NCI-H1417 (cell line): ENCODE measurements around the gene MLLT10.

Experiments used
- DNase-seq, 3 experiments: peaks; one replicate each; lab custom pipeline; 2025; lab: John Stamatoyannopoulos, UW

Gene MLLT10

GRCh38 chr10:21533467-21534279, at the start of gene MLLT10:
TSS of gene MLLT10 (plus strand) at chr10:21534232. CDS start at chr10:21534645, 413 bp downstream.
- DNase-seq: peak; percentile 91 to 95 (median 95)

- DNase-seq: no peak
Measured at GRCh38 chr10:21487416-21488180, 46.4 kb upstream of the MLLT10 start.

GRCh38 chr10:21488246-21488956, 45.6 kb upstream of the MLLT10 start:
- no peak for DNase-seq

DNA sequence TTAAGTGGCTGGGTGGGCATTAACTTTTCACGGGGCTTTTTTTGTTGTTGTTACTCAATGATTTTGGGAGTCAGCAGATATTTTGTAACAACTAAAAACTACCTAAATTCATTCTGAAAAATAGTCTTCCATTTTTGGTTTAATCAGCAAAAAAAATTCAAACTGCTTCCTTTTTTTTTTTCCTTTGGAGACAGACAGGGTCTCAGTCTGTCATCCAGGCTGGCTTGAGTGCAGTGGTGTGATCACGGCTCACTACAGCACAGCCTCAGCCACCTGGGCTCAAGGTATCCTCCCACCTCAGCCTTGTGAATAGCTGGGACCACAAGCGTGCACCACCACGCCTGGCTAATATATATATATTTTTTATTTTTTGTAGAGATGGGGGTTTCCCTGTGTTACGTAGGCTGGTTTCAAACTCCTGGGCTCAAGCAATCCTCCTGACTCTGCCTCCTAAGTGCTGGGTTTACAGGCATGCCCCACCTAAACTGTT, 45.0 kb upstream of the MLLT10 start:
- no peak for DNase-seq

- no peak for DNase-seq
Measured at GRCh38 chr10:21490028-21490710, 43.9 kb upstream of the MLLT10 start.

DNA sequence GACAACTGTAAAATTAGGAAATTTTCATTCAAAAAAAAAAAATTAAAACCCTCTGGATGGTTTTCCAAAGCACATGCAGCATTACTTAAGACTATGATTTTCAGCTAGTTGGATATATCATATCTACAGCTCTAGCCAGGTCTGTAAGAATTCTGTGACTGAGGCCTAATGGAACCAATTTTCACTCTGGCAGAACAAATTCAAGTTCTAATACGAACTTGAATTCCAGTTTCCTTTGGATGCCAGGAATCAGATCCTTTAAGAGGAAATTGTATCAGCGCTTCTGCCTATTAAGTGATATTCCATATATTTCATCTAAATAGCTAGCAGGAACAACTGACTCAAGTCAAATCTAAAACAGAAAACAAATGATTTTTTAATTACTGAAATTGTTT, 43.3 kb upstream of the MLLT10 start:
- no peak for DNase-seq

DNA sequence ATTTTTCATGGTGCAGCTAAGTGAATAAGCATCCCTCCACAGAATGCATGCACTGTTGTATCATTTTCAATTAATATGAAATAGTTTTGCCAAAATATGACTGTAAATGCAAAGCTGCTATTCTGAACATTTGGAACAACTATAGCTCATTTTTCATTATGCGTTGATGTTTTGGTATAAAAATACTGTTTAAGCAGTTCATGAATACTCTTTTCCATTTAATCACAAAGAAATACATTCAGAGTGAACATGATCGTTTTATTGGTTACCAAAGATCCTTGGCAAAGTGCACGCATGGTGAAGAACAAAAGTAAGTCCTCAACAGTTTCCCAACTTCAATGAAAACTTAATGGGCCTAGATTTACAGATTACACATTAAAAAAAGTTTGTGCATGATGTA, 41.6 kb upstream of the MLLT10 start:
- DNase-seq: no peak

GRCh38 chr10:21493784-21494183, 40.2 kb upstream of the MLLT10 start:
- no peak for DNase-seq

DNA sequence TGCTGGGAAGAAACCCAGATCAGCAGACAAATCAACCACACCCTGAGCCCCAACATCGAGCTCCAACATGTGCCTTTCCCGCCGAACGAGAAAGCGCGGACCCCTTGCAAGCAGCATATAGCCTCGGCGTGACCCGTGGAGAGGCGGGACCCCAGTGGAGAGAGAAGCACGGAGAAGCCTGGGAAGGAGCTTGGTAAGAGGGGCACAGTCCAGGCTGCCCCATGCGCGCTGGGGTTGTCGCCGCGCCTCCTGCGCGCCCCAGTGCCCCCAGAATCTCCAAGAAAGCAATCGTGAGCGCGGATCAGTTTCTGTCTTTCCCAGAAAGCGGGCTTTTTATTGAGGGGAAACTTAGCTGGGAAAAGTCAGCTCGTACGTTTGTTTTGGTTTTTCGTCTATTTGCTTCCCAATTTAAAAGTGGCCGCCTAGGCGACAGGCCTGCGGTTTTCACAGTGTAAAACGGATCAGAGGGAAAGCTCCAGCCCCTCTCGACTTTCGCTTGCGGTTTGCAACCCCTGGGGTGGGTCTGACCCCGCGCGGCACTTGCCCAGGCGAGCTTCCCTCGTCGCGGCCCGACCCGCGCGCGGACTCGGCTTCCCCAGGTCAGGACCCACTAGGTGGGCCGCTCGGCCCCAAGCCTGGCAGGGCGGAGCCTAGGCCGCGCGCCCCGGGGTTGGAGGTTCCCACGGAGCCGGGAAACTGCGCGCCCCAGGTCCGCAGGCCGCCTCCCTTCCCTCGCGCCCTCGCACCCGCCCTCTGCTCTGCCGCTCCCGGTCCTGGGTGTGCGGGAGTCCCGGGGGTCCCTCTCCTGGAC, 39.6 kb upstream of the MLLT10 start:
- no peak for DNase-seq

DNA sequence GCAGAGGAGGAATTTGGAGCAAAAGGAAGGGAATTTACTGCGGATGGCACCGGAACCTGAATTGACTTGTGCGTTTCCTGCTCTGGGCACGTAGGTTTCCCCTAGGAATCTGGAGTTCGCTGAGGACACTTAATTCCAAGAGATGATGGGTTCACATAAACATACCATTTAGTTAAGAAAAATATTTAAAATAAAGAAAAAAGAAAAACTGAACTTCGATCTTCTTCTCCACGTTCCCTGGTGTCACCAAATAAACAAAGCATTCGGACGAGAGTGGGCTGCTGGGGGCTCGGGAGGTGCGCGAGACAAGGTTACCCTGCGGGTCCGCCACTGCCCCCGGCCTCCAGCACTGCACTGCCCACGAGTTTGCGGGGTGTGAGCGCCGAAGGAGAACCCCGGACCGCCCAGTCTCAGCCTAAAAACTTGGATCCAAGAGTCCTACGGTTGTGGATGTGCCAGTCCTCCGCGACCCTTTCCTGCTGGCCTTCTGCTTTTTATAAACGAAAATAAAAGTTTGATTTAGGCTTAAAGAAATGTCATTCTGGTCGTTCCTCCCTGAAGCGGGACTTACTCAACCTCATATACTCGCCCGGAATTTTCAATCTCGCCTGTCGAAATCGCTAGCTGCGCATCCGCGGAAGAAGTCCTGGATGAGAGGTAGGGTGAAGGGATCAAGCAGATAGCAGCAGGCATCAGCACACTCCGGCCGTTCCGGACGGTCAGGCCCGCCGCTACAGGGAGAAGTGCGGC, 38.9 kb upstream of the MLLT10 start:
- DNase-seq: no peak

GRCh38 chr10:21495752-21496342, 38.2 kb upstream of the MLLT10 start:
- peak; percentile 76 to 89 (median 86) for DNase-seq

GRCh38 chr10:21496343-21497176, 37.5 kb upstream of the MLLT10 start:
- peak; percentile 43 to 85 (median 79) for DNase-seq

- DNase-seq: peak; percentile 64 to 84 (median 78)
Measured at GRCh38 chr10:21497177-21497807, 36.7 kb upstream of the MLLT10 start.

DNA sequence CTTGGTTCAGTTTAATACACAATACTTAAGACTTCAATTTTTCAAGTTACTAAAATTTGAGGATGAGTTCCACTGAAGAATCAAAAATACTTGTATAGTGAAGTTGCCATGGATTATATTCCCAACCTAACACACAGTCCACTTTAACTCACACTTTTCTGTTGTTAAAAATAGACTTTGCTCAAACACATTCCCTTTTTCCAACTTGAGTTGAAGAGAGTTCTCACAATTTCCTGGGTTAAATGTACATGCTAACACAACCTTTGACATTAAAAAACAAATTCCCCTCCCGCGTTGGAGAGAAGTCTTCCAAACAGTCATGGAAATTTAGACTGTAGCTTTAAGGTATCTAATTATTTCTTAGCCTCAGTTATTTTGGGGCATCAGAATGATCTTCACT, 35.7 kb upstream of the MLLT10 start:
- no peak for DNase-seq

- no peak for DNase-seq
Measured at GRCh38 chr10:21498986-21499385, 35.0 kb upstream of the MLLT10 start.

DNA sequence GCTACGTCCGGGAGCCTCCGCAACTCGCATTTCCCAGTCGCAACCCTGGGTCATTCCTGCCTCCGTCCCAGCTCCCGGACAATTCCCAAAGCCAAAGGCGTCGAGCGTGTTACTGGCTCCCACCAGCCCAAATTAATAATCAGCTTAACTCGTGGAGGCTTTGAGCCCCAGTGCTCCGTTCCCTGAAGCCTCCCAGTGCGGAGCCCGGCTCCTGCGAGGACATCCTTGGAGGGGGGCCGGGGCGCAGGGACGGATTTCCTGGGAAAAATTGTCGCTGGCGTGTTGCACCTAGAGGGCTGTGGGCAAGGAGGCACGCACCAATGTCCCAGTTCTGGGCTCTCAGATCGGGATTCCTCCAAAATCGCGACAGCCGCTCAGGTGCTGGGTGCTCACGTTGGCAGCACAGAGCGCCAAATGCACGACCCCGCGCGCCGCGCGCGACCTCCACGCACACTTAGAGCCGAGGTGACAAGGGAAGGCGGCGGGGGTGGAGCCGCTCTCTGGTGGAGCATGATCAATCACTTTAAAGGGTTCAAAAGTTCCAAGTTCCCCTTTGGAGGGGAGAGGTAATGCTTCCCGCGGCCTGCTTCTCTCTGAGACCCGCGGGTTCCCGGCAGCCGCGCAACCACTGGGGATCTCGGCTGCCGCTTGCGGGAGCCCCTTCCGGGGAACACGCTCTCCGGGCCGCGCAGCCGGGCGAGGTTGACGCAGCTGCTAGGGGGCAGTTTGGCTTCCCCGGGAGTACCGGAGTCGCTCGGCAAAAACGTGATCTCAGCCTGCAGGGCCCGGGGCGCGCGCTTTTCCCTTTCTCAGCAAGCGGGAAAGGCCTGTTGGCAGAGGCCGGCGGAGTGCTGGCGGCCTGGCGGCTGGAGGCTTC, 34.1 kb upstream of the MLLT10 start:
- no peak for DNase-seq

- DNase-seq: no peak
Measured at GRCh38 chr10:21500578-21500910, 33.5 kb upstream of the MLLT10 start.

- no peak for DNase-seq
Measured at GRCh38 chr10:21501091-21501490, 32.9 kb upstream of the MLLT10 start.
